RCC 7860 (cell line): ENCODE results near the gene LRSAM1.

Source experiments
- DNase-seq: peaks from one replicate; pipeline ENCODE4 v3.0.0-alpha.2; 2015; ENCODE audit warnings: low spot score
- FAIRE-seq: peaks from 2 replicates; lab custom pipeline; 2012; peaks lifted over from hg19 to GRCh38; lab: Jason Lieb, UNC

Gene LRSAM1

GRCh38 chr9:127450830-127451607 is at the start of gene LRSAM1, which contains the start of gene RPL12:
LRSAM1 (plus strand) TSS chr9:127451510; CDS start chr9:127454528, 3,018 bp downstream.
RPL12 (minus strand) TSS chr9:127451406; CDS start chr9:127451317, 89 bp downstream.
- DNase-seq (peak; percentile 89), FAIRE-seq (peak; percentile 40)

- no peak for FAIRE-seq
Measured at GRCh38 chr9:127402401-127403090, 48.8 kb upstream of the LRSAM1 start.

GRCh38 chr9:127403507-127404192 is 47.7 kb upstream of the LRSAM1 start:
- FAIRE-seq: no peak

More at GRCh38 chr9:127402401-127403090, 48.8 kb upstream of the LRSAM1 start:
- DNase-seq: no peak

GRCh38 chr9:127404631-127405030 is 46.7 kb upstream of the LRSAM1 start:
- no peak for DNase-seq
- no peak for FAIRE-seq

More at GRCh38 chr9:127403507-127404192, 47.7 kb upstream of the LRSAM1 start:
- no peak for DNase-seq

GRCh38 chr9:127405344-127406125 is 45.8 kb upstream of the LRSAM1 start:
- DNase-seq (no peak), FAIRE-seq (no peak)

- no peak for FAIRE-seq
- no peak for DNase-seq
Measured at GRCh38 chr9:127406799-127407491, 44.4 kb upstream of the LRSAM1 start.

GRCh38 chr9:127407492-127407843 is 43.8 kb upstream of the LRSAM1 start:
- no peak for DNase-seq
- peak; percentile 26 for FAIRE-seq

- no peak for FAIRE-seq
- DNase-seq: no peak
Measured at GRCh38 chr9:127411122-127411521, 40.2 kb upstream of the LRSAM1 start.

- FAIRE-seq (no peak), DNase-seq (no peak)
Measured at GRCh38 chr9:127415141-127415540, 36.2 kb upstream of the LRSAM1 start.

GRCh38 chr9:127415657-127416056 is 35.7 kb upstream of the LRSAM1 start:
- DNase-seq (no peak), FAIRE-seq (no peak)

- no peak for DNase-seq
Measured at GRCh38 chr9:127417131-127418036, 33.9 kb upstream of the LRSAM1 start.

GRCh38 chr9:127418037-127418471 is 33.3 kb upstream of the LRSAM1 start:
- DNase-seq (no peak), FAIRE-seq (no peak)

More at GRCh38 chr9:127417131-127418036, 33.9 kb upstream of the LRSAM1 start:
- no peak for FAIRE-seq

- no peak for FAIRE-seq
- DNase-seq: no peak
Measured at GRCh38 chr9:127419348-127419747, 32.0 kb upstream of the LRSAM1 start.

GRCh38 chr9:127421057-127421456 is 30.3 kb upstream of the LRSAM1 start:
- DNase-seq (no peak), FAIRE-seq (no peak)

GRCh38 chr9:127422133-127422782 is 29.1 kb upstream of the LRSAM1 start:
- no peak for FAIRE-seq

GRCh38 chr9:127422787-127423186 is 28.5 kb upstream of the LRSAM1 start:
- no peak for DNase-seq
- no peak for FAIRE-seq

More at GRCh38 chr9:127422133-127422782, 29.1 kb upstream of the LRSAM1 start:
- DNase-seq: no peak

GRCh38 chr9:127423476-127423933 is 27.8 kb upstream of the LRSAM1 start:
- DNase-seq (no peak), FAIRE-seq (no peak)
